Measurements from ENCODE around the gene ADAT3.
"Not testable (repeated sequence)": the region's sequence is repeated elsewhere in the genome, so short reads cannot be mapped to it uniquely, and the experiment has no call there.

GRCh38 chr19:1881393-1882088 is 23.7 kb upstream of the ADAT3 start:
- TF ChIP-seq USF2 (IDR thresholded peaks at IDR 0.05; ENCODE audit: borderline replicate concordance, low read depth, low read length); CTCF (IDR thresholded peaks at IDR 0.05); MAX (IDR thresholded peaks at IDR 0.05; ENCODE audit: low read depth): not testable (repeated sequence)
